HepG2 (cell line): Measurements from ENCODE around the gene UGT1A8. TPM values are rescaled to one million over a fixed set of nuclear protein-coding genes. Genes with fewer than 3 reads are reported as not detected.

ENCODE experiments used
- AHR ChIP-seq: IDR thresholded peaks from 2 replicates; pipeline ENCODE4 v1.6.1; 2018; ENCODE audit warnings: missing genetic modification reagents, missing compliant biosample characterization
- CREB1 ChIP-seq, 2 experiments: fragments of 450-650 bp in 1 of 2; IDR thresholded peaks; 2 replicates each; pipeline ENCODE4 v1.6.1; 2016 to 2017; ENCODE audit warnings: control low read depth in 1 of 2, mild to moderate bottlenecking in 1 of 2, missing compliant biosample characterization in 1 of 2, missing genetic modification characterization in 1 of 2
- EED ChIP-seq: sonication (generic); formaldehyde crosslinking; IDR thresholded peaks from 2 replicates; pipeline ENCODE4 v1.5.0; 2020; ENCODE audit warnings: mild to moderate bottlenecking, missing genetic modification reagents
- NCOA5 ChIP-seq: sonication (generic); formaldehyde crosslinking; IDR thresholded peaks from 2 replicates; pipeline ENCODE4 v1.4.0; 2020; ENCODE audit warnings: missing genetic modification reagents
- ZFYVE20 ChIP-seq: sonication (generic); formaldehyde crosslinking; IDR thresholded peaks from 2 replicates; pipeline ENCODE4 v1.8.0; 2023; ENCODE audit warnings: low read depth, mild to moderate bottlenecking, moderate library complexity, missing genetic modification reagents, borderline replicate concordance
- ZNF576 ChIP-seq: sonication (generic); formaldehyde crosslinking; IDR thresholded peaks from 2 replicates; pipeline ENCODE4 v1.4.0; 2020; ENCODE audit warnings: mild to moderate bottlenecking, missing genetic modification reagents
- ZNF577 ChIP-seq: sonication (generic); formaldehyde crosslinking; IDR thresholded peaks from 2 replicates; pipeline ENCODE4 v1.4.0; 2020; ENCODE audit warnings: mild to moderate bottlenecking, low read depth, missing genetic modification reagents, borderline replicate concordance
- ZNF609 ChIP-seq: sonication (generic); formaldehyde crosslinking; IDR thresholded peaks from 2 replicates; pipeline ENCODE4 v1.4.0; 2020; ENCODE audit warnings: mild to moderate bottlenecking, missing genetic modification reagents, borderline replicate concordance
- ZNF674 ChIP-seq: sonication (generic); formaldehyde crosslinking; IDR thresholded peaks from 2 replicates; pipeline ENCODE4 v1.5.0; 2020; ENCODE audit warnings: low read depth, mild to moderate bottlenecking, missing genetic modification reagents
- polyA plus RNA-seq, 8 experiments: library from polyadenylated mRNA; depleted of rRNA in 3 of 8; stranded (reverse) in 7 of 8; unstranded in 1 of 8; fragments of >200 nt; fragmentation: Illumina TruSeq in 4 of 8; extraction: Trizol in 4 of 8; gene quantifications; 2 replicates each; pipeline versions ENCODE4 v1.2.1 to v1.2.3, GENCODE V29; 2011 to 2016; ENCODE audit warnings: low read depth in 4 of 8, missing spikeins in 1 of 8, mixed read lengths in 1 of 8; ENCODE audit not compliant: insufficient read depth in 1 of 8
- total RNA-seq, 5 experiments: library from RNA; depleted of rRNA; stranded (reverse); fragments of >200 nt; fragmentation: Illumina TruSeq; extraction: Trizol; gene quantifications; 2 replicates each; pipeline ENCODE4 v1.2.3, GENCODE V29; 2016; ENCODE audit warnings: low read depth in 1 of 5

Gene UGT1A8
- total and polyA plus RNA-seq, 2 of the 13 experiments (the other 11 are each of a cell fraction or from before 2014, with no cell fraction given), result not detected

DNA sequence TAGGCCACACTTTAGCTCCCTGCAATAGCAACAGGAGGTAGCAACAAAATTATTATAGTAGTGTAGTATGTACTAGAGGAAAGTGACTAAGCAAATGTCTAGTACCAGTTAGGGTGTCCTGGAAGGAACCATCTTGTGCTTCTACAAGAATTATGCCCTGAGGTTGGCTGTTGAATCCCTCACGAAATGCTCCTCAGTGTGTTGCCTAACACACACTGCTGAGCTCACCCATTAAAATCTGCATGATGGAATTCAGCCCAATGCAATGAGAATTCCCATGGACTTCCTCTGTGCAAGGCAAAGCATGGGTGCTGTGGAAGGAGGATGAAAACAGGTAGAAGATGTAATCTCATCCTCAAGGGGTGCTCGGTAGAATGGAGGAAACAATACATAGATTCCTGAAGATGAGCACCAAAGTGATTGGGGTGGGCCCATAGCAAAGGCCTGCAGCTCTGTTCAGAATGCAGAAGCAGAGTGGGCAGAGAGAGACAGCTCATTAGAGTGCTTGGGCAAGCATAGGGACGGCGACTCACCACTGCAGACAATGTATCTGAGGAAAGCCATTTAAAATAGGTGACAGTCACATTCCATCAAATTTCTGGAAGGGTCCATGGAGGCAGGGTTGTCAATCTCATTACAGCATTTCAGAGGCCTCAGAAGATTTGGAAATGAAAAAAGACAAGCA, 63.1 kb downstream of the UGT1A8 start (continued):
- no peak for TF ChIP-seq ZNF609 (CRISPR knock-in tag)
- no peak for TF ChIP-seq ZFYVE20 (CRISPR knock-in tag)
- TF ChIP-seq CREB1 (IDR thresholded peaks at IDR 0.05), result no peak
- no peak for TF ChIP-seq CREB1 (CRISPR knock-in tag; IDR thresholded peaks at IDR 0.05)
- no peak for TF ChIP-seq EED (CRISPR knock-in tag)
- no peak for TF ChIP-seq ZNF674
- TF ChIP-seq AHR, result no peak
- no peak for TF ChIP-seq ZNF577 (CRISPR knock-in tag)
- TF ChIP-seq NCOA5 (CRISPR knock-in tag), result no peak
- TF ChIP-seq ZNF576 (CRISPR knock-in tag), result no peak
- TF ChIP-seq, all 625 proteins: peak for 0
